Stimulated activated CD4-positive, alpha-beta T cell treated with anti-CD3 and anti-CD28 coated beads, Interleukin-4, amount 100 ng/mL, for 24 hours (primary cell): ENCODE results near the gene FZD8.

Source experiments
- DNase-seq: peaks from one replicate; pipeline ENCODE4 v3.0.0-alpha.2; 2020

FZD8 gene

GRCh38 chr10:35600193-35600592, 41.9 kb downstream of the FZD8 start:
- no peak for DNase-seq

- no peak for DNase-seq
Observed at GRCh38 chr10:35598379-35598778, 43.7 kb downstream of the FZD8 start.

- DNase-seq: no peak
Observed at GRCh38 chr10:35595106-35595505, 47.0 kb downstream of the FZD8 start.

GRCh38 chr10:35594115-35595079, 47.7 kb downstream of the FZD8 start:
- DNase-seq: no peak

- no peak for DNase-seq
Observed at GRCh38 chr10:35592441-35592840, 49.7 kb downstream of the FZD8 start.

- DNase-seq: no peak
Observed at GRCh38 chr10:35588836-35589235, 53.3 kb downstream of the FZD8 start.
